GM19328 (cell line): Measurements from ENCODE around the gene EED.
"Not testable (repeated sequence)": the region's sequence is repeated elsewhere in the genome, so short reads cannot be mapped to it uniquely, and the experiment has no call there.

Source experiments
- ATAC-seq: cut with Tn5 transposase; IDR thresholded peaks from one replicate; pipeline ENCODE4 v1.9.1; 2021; ENCODE audit warnings: mild to moderate bottlenecking, moderate library complexity; ENCODE audit not compliant: unreplicated experiment

The EED gene

DNA sequence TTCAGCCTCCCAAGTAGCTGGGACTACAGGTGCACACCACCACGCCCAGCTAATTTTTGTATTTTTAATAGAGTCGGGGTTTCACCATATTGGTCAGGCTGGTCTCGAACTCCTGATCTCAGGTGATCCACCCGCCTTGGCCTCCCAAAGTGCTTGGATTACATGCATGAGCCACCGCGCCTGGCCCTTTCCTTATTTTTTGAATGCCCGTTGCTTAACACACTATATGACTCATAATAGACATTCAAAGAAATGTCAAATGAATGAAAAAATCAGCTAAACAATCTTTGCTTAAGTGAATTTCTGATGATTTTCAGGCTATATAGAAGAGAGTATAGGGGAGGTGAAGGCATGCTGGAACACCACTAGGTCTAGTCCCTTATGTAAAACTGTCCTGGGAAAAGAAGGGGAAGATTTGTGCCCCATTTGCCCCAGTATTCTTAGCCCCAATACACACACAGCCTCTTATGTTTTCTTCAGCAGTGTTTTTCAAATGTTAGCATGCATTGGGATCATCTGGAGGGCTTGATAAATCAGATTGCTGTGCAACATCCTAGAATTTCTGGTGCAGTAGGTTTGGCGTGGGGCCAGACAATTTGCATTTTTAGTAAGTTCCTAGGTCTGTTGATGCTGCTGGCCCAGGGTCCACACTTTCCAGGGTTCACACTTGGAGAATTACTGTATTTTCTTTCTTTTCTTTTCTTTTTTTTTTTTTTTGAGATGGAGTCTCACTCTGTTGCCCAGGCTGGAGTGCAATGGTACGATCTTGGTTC, 45.1 kb downstream of the EED start:
- ATAC-seq: not testable (repeated sequence)

DNA sequence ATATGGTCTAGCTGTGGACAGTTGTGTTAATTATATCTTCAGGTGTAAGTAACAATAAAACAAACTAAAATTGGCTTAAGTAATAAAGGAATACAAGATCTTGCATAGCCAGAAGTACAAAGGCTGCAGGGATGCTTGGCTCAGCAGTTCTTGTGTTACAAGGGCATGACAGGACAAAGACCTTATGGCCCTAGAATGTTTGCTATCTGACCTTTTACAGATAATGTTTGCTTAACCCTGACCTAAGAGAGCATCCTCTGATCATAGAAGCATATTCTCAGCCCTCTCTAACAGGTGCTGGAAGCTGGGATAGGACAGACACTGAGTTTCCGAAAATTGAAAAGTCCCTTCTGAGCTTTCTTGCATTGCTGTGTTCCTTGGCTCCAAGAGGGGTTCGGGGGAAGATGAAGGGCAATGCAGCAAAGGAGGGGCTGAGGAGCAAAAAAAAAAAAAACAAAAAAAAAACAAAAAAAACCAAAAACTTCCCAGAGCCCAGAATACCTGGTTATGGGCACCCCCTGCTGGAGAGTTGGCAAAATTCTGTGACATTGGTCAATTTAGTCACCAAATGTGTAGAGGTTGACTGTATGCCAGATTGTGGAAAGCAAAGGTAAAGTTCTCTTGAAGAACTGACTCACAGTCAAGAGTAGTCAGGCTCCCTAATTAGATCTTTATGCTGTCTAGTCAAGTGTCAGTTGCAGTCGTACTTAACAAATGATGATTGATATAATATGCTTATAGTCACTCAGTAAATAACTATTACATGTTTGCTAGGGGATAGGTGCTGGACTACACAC, 47.1 kb downstream of the EED start:
- ATAC-seq: no peak

DNA sequence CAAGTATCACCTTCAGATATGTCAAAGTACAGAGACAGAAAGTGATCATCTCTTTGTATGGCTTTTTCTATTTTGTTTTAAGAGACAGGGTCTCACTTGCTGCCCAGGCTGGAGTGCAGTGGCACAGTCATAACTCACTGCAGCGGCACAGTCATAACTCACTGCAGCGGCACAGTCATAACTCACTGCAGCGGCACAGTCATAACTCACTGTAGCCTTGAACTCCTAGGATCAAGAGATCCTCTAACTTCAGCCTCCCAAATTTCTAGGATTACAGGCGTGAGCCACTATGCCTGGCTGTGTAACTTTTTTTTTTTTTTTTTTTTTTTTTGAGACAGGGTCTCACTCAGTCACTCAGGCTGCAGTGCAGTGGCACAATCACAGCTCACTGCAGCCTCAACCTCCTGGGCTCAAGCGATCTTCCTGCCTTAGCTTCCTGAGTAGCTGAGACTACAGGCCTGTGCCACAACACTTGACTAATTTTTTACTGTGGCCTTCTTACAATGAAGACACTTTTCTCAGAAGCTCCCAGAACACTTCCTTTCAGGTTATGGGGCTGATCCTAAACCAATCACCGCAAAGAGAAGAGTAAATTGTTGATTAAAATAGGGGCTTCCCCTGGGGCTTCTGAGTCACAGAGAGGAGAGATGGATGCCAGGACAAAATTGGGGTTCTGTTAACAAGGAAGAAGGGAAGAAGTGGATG, 48.5 kb downstream of the EED start:
- peak; percentile 67 for ATAC-seq

DNA sequence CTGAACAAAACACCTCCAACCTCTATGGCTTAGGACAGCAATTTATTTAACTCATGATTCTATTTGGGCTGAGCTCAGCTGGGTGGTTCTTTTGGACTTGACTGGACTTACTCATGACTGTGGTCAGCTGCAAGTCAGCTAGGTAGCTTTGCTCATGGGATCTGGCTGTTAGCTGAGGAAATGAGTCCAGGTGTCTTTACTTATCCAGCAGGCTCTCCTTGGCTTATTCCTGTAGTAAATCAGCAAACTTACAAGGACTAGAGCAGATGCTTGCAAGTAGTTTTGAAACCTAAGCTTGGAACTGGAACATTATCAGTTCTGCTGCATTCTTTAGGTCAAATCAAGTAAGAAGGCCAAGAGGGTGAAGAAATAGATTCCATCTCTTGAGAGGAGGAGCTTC, 49.5 kb downstream of the EED start:
- no peak for ATAC-seq

DNA sequence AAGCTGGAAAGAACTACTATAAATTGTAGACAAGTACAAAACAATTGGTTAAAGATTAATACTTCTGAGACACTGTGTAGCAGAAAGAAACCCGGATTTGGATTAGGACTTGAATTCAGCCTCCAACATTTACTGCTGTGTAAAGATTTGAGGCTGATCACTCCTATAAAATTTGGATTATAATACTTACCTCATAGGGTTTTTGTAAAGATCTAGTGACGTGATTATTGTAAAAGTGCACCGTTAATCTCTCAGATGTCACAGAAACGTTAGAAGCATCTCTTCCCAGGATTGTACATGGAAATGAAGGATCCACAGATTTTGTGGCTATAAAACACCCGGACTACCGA, 57.2 kb downstream of the EED start:
- ATAC-seq: peak; percentile 8

DNA sequence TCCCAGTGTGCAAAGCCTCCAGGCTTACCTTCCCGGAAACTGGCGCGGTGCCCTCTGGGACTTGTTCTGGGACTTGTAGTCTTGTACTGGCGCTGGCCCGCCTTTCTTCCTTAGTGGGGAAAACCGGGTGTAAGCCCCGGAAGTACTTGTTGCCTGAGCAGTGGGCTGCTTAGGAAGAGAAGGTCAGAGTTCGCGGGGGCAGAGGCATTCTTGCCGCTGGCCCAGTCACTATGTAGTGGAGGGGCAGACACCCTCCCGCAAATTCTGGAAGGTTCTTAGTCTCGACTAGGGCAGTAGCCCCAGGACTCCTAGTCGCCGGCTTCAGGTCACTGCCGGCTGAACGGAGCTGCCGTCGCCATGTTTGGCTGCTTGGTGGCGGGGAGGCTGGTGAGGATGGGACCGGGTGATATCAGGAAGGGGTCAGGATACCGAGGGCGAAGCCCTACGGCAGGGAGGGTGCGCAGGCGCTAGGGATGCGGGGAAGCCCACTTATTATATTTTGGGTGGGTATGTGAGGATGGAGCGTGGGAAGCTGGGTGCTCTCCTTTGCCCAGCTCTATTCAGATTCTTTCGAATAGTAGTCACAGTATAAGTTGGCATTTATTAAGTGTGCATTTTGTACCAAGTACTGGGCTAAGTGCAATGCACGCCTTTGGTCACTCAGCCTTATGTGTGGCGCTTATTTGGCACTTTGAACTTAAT, 57.7 kb downstream of the EED start, which contains the start of gene HIKESHI:
HIKESHI (plus strand) TSS at position 149 of the 702 bp plus-strand sequence; CDS start at position 358, 209 bp downstream.
- ATAC-seq: peak; percentile 99

DNA sequence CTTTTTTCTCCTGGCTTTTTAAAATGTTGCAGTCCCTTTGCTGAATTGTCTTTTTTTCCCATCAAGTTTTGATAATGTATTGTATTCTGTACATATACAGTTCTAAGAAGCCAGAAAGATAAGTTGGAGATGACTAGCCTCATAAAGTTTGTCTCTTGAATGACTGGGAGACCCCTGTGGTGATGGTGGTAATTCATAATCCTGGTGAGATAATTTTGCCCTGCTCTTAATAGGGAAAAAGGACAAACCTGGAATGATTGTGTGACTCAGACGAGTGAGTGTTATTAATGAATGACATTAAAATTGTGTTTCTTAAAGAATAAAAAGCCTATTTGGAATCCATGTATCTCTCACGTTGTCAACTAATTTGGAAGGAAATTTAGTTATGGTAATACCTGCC, 58.7 kb downstream of the EED start:
- ATAC-seq: no peak

DNA sequence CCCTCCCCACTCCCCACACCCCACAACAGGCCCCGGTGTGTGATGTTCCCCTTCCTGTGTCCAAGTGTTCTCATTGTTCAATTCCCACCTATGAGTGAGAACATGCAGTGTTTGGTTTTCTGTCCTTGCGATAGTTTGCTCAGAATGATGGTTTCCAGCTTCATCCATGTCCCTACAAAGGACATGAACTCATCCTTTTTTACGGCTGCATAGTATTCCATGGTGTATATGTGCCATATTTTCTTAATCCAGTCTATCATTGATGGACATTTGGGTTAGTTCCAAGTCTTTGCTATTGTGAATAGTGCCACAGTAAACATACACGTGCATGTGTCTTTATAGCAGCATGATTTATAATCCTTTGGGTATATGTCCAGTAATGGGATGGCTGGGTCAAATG, 64.2 kb downstream of the EED start:
- not testable (repeated sequence) for ATAC-seq

DNA sequence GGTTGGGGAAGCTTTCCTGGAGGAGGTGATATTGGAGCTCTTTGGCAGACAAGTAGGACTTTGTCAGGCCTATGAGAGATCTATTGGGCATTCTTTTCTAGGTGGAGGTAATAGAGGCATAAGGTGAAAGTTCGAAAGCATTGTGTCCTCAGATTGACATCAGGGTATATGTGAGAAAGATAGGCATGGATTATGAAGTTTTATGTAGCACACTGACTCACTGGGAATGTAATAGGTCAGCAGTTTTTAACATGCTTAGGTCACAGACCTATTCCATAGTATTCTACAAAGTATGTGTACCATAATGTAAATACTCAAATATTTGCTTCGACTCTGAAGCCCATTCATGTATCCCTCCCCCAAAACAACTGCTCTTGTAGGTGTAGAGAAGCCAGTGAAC, 69.2 kb downstream of the EED start:
- ATAC-seq: no peak

DNA sequence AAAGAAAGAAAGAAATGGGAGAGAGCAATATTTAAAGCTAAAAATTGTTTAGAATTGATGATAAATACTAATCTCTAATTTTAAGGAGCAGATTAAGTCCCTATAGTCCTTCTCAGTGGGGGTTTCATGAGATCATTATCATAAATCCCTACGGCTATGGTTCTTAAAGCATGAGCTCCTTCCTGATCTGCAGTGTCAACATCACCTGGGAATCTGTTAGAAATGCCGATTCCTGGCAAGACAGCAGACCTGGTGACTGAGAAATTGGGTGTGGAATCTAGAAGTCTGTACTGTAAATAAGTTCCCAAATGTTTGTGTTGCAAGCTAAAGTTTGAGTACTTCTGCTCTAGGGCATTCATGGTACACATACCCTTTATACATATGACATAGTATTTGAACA, 70.1 kb downstream of the EED start:
- ATAC-seq: no peak
